NK-92 (cell line): ENCODE measurements around the gene PCMTD2.

Experiments
- DNase-seq: peaks from one replicate; lab custom pipeline; 2025; ENCODE audit not compliant: unreplicated experiment; lab: John Stamatoyannopoulos, UW

Gene PCMTD2

DNA sequence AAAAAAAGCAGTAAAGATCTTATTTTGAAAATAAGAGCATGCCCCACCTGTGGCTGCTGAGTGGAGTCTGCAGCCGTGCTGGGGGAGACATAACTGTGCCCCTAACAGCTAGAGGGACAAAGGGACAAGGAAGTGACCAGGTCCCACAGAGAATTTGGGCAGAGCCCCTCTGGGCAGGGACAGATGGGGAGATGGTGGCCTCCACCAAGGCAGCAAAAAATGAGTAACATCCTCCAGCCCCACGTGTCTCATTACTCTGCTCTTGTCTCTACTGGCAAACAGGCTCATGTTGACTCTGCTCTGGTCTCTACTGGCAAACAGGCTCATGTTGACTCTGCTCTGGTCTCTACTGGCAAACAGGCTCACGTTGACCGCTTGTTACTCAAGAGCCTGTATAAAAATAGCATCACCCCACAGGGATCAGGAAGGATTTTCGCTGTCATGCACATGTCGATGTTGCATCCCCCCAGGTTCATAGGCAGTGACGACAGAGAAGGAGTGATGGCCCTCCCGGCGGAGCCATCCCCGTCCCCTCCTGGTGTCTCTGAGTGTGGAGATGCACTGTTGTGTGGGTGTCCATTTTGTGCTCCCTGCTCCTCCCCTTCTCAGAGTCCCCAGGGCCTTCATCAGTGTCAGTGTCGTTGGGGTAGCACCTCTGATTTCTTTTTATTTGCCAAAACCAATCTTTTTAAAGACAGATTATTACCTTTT, 17.3 kb upstream of the PCMTD2 start:
- DNase-seq: no peak

DNA sequence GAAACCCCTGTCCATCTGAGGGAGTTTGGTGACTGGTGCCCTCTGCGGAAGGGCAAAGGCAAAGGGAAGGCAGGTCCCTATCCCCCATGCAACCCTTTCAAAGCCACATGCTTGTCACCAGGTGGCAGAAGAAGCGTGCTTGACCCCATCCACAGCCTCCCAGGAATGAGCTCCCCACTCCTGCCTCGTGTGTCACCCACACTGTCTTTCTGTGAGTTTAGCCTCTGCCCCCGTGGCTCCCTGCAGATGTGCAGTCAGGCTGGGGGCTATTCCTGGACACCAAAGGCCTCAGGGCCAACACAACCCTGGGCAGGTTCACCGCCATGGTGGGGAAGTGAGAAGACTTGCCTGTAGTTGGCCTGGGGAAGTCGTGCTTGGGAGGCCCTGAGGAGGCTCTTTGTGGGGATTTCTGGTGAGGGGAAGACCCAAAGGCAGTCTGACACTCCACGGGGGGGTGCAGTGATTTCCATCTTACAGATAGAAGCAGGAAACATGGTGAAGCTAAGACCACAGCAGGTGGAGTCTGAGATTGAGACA, 16.6 kb upstream of the PCMTD2 start:
- DNase-seq: no peak

DNA sequence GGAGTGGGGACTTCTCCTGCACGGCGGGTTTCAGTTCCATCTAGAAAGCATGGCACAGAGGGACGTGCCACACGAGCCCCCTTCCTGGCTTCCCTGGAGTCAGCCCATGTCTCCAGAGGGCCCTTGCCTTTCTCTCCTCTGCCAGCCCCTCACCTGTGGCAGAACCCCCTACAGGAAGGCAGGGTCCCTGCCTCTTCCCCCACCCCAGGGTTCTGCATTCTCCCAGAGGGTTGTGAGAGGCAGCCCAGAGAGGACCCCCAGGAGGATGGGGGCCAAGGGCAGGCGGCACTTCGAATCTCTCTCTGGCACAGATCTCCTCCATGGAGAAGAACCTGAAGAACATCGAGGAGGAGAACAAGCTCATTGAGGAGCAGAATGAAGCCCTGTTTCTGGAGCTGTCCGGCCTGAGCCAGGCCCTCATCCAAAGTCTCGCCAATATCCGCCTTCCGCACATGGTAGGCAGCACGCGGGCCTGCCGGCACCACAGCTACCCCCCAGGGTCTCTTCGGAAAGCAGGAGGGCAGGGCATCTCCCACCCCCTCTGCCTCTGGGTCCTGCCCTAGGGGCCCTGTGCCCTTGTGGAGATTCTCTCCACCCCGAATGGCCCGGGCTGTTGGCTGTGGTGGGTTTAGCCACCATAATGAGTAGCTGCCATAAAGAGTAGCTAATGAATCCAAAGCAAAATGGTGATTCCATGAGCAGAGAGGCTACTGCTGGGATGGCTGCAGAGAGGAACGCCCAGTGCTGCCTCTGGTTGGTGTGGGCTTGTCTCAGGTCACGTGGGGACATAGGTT, 15.9 kb upstream of the PCMTD2 start:
- DNase-seq: no peak

DNA sequence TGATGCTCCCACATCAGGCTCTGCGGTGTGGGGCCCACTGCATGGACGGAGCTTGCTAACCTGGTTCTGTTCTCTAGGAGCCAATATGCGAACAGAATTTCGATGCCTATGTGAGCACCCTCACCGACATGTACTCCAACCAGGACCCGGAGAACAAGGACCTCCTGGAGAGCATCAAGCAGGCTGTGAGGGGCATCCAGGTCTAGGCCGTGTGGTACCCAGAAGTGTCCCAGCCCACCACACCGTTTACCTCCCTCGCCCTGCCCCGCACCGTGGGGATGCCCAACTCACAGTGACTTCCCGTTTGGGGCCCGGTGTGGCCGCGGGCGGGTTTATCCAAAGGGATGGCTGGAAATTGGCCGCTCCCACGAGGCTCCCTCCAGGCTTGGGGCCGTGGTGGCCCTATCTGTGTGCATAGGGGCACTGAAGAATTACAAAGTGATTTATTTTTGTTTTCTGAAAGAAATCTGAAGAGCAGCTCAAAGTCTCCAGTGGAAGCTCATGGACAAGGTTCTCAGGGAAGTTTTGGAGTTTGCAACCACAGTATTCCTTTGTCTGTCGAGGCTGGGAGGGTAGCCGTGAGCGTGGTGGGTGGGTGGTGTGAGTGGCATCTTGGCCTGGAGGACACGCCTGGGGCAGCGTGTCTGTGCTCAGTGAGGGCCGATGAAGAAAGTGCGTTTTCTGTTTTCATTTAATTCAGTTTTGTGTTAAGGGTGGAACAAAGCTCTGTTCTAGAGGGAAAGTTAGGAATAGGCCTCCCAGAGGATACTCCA, 15.1 kb upstream of the PCMTD2 start:
- DNase-seq: no peak

DNA sequence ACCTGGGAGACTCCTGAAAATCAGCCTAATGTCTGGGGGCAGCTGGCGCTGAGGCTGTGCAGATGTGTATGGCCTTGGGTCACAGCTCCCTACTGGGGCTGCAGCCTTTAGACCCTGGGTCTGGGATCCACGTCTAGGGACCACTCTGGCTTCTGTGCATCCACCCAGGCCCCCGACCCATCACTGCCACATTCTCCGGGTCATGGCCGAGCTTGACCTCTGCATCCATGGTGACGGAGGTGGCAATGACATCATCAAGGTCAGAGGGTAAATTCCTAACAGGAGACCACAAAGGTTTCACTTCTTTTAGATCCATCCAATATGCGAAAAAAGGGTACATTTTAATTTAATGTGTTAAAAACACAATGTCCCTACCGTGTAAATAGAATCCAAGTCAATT, 14.5 kb upstream of the PCMTD2 start:
- DNase-seq: no peak

DNA sequence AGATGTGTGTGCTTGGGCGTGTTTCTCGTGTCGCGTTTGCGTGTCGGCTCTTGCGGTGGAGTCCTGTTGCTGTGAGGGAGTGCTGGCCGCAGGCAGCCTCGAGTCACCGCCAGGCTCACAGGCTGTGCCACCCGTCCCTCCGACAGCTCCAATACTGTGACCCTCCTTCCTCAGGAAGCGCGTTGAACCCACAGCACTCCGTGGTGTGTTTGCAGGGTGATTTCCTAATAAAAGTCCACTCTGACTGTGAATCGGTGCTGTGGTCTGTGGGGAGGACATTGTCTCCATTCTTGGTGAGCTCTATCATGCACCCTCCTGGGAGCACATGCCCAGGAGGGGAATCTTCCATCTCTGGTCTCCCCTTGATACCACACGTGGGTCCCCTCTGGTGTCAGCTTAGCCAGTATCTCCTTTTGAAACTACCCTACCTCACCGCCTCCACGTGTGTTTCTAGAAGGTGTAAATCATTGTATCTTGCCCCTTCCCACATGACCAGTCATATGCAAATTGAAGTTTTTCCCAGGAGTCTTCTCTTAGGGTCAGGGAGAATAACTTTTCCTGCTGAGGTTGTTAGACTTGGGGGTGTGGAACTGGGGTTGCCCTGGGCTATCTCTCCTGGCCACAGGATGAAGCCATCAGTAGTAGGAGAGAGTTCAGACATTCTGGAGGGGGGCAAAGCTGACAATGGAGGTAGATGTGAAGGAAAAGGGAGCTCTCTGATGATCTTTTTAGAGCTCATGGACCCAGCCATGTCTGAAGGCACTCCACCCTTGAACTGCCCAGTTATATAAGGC, 13.3 kb upstream of the PCMTD2 start:
- no peak for DNase-seq

DNA sequence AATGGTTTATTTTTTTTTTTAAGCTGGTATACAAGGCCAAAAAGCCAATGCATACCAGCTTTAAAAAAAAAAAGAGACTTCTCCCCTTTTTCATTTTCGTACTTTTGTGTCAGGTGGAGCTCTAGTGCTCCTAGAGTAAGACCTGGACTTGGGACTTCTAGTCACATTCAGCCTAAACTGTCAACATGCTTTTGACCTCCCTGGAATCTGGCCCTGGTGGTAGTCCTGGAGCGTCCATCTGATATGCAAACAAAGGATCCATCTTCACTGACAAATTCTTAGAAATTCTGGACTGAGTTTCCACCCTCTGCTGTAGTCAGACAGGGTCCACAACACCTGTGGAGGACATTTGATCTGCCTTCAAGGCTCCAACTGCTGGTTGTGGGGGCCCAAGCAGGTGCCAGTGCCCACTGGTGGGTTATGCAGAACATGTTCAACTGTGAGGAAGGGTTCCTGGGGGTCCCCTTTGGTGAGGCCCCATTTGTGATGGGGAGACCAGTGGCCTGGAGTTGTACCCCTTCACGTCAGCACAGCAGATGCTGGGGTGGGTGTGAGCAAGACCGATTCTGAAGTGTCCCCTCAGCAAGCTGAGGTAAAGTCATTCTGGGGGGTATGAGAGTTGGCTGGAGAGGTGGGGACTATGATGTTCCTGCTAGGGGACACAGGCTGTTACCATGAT, 12.6 kb upstream of the PCMTD2 start:
- DNase-seq: no peak

DNA sequence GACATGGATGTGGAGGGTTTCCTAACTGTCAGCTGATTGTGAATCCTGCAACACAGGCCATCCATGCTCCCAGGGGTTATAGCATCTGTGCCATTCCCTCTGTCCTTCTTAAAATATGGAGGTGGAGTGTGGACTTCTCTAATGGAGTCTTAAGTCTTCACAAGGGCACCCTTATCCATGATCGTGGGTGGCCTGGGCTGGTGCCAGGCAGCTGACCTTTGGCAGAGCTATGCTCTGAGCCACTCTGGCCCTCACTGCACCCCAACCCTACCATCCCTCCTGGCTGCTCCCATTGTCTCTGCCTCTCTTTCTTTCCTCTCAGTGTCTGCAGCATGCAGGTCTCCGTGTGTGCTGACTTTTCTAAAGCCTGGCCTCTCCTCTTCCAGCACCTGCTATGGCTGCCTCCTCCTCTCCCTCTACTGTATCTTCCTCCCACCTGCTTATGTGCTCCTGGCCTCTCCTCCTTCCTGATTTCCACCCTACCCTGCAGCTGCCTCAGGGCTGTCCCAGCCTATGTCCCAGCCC, 11.2 kb upstream of the PCMTD2 start:
- no peak for DNase-seq

DNA sequence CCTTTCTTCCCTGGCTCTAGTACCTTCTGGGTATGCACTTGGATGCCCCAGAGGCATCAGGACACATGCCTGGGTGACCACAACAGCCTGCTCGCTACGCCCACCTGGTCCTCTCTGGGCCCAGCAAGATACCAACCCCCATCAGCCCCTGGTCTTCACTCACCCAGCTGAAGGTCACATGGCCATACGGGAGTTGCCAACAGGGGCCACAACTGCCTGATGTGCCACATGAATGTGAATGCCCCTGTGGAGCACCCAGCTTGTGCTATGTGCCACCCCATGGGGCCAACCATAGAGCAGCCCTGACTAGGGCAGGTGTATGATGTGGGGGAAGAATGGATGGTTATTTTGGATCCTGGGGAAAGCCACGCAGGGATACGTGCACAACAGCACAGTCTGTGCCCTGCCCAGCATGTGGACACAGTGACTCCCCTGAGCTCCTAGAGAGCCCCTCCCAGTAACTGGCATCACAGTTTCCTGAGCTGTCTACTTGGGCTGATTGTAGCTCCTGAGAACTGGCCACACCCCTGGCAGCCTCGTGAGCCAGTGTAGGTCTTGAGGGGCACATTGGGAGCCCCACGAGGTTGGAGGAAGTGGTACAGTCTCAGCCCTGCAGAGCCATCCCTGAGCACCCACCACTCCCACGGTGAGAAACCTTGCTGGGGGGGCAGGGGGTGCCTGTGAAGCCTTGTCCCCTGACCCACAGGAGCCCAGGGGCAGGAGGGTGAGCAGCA, 10.5 kb upstream of the PCMTD2 start:
- no peak for DNase-seq

DNA sequence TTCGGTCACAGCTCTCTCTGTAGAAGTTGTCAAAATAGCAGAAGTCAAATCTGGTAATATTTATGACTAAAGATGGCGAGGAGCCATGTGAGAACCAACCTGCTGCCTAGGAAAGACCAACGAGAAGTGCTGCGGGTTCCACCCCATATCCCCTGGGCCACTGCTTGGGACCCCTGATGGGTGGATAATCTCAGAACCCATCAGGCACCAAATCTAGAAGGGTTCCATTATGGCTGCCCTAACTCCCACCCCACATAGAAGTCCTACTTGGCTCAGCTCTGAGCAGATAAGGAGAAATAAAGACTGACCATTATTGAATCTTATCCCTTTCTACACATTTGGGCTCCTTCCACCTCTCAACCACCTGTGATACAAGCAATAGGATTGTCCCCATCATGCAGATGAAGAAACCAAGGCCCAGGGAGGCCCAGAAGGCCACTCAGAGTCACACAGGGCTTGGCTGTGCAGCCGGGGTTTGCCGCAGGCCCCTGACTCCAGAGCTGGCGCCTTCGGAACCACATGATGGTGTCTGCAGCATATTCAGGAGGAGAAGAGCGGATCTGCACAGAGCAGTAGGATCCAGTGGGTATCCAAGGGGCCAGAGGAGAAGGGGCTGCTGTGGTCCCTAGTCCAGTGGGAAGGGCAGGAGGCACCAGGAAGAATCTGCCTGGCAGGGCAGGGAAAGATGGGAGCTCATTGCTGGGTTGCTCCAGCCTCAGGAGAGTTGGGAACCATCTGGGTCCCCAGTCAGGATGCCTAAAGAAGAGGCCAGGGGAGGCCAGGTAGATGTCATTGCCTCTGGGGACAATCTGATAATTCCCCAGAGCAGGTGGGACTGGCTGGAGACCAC, 9.6 kb upstream of the PCMTD2 start:
- DNase-seq: no peak

DNA sequence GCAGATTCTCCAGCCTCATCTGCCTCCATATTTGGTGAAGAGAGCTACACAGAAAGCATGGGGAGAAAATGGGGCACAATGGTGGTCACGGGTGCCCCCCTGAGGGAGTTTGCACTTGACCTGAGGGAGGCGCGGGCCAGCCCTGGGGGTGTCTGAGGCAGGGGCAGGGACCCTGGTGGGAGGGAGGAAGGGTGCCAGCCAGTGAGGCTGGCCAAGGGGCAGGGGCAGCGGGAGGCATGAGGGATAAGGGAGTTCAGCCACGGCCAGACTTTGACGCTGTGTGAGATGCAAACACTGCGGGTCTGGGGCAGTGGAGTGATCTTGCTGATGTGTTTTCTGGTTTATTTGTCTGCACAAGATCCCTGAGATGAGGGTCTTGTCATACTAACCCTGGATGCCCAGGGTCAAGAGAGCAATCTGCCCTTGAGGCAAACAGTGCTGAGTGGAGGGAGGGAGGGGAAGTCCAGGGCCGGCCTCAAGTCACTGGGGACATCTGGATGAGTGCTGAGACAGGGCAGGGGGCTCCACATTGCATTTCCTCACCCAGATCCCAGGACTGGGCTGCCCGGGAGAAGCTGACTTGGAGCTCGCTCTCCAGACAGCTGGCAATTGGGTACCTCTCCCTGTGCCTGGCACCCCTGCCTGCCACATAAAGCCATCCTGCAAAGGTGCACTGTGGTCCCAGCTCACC, 8.8 kb upstream of the PCMTD2 start:
- no peak for DNase-seq

DNA sequence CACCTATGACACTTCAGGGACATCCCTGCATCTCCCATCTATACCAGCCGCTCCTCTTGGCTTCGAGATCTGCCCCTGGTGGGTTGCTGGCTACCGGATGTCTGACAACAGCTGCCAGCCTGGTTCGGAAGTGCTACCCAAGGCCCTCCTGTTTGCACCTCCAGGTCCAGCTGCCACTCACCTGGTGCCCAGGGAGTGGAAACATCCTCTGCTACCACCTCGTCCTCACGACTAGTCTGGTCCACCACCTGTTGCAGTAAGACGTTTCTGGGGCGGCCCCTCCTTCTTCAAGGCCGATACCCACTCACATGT, 8.3 kb upstream of the PCMTD2 start:
- DNase-seq: no peak

DNA sequence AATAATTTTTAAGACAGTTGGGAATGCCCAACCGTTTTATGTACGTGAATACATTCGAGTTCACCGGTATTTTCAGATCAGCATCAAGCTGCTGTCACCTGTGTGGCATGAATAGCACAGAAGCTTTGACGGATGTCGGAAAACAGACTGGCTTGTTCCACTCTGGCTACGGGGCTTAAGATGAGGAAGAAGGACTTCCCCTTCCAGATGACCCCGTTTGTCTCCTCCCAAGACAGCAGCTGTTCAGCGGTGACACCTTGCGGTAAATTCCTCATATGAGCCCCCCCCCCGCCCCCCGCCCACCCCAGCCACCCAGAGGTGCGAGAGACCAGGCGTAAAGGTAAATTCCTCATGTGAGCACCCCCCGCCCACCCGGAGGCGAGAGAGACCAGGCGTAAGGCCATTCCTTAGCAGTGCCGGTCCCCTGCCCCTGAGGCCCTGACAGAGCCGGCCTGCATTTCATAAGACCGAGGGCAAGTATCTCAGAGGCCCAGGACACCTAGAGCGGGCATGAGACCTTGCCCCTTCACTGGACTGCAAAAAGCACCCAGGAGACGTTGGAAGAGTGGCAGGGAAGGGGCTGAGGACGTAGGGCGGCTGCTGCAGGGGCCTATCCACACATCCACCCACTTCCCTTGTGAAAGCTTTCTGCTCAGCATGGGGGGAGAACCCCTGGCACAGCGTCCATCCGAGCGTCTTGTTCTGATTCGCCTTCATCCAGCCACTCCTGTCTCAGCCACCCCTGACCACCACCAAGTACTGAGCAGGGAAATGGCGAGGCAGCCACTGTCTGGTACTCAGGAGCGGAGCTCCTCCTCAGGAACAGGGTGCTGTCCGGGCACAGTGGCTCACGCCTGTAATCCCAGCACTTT, 7.3 kb upstream of the PCMTD2 start:
- no peak for DNase-seq

DNA sequence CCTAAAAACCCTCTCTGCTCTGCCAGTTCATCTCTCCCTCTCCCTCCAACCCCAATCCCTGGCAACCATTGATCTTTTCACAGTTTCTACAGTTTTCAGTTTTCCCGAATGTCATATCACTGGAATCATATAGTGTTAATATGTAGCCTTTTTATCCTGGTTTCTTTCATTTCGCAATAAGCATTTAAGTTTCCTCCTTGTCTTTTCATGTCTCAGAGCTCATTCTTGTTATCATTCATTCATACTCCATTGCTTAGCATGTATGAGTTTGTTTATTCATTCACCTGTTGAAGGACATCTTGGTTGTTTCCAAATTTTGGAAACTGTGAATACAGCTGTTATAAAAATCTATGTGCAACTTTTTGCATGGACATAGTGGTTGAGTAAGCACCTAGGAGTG, 5.5 kb upstream of the PCMTD2 start:
- no peak for DNase-seq

DNA sequence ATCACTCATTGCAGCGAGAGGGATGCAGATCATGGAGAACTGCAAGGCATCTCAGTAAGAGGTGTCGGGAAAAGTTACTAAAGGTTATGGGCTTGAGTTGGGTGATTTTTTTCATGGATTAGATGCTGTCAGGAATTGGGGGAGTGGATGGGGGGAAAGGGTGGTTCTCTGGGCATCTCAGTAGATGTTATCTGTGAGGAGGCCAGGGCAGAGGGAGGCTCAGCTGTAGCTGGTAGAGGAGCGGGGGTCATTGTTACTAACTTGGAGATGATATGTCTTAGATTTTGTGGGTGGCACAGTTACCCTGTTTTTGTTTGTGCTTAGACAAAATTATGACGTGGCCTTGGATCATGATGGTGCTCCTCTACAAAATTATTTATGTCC, 2.6 kb upstream of the PCMTD2 start:
- no peak for DNase-seq

DNA sequence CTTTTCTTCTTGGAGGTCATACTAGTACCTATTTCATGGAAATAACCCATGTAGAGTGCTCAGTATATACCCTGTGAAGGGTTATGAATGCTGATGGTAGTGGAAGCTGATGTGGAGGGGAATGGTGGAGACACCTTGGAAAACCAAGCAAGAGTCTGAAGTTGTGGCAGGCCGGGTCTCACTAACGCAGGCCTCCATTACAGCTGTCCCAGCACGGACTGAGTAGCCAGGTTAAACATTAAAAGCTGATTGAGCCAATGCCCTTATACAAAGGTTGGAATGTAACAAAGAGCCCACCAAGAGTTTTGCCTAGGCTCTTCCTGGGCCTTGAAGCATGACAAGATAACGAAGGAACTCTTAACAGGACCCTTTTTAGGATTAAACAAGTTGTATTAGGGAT, 2.1 kb upstream of the PCMTD2 start:
- no peak for DNase-seq

DNA sequence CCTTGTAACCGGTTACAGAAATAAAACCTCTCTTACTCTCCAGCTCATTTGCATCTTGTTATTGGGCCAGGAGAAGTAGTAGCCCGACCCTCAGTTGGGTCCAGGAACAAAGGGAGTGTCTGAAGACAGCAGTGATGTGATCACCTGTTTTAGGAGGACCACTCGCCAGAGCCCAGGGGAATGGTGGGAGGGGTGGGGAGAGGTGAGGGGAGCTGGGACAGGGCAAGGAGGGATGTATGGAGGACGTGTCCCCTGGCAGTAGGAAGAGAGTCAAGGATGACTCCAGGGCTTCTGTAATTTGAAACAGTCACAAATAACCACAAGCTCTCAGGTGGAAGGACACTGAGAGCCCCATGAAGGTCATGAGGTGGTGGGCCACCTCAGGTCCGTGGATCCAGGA, 1.4 kb upstream of the PCMTD2 start:
- no peak for DNase-seq
